Panc1 (cell line): ENCODE results near the gene CAMK2B. TPM values are rescaled to one million over a fixed set of nuclear protein-coding genes. Genes with fewer than 3 reads are reported as not detected.

Source experiments
- ATAC-seq: fragments of 200-7000 bp; cut with Tn5 transposase; 2 replicates; pipeline ENCODE4 v1.9.1; 2020; ENCODE audit warnings: mild to moderate bottlenecking, moderate library complexity
- BruUV-seq: library from RNA; stranded (reverse); fragments of 400-500 nt; replicated peaks from 2 replicates; lab custom pipeline; 2021; lab: Mats Ljungman, UMichigan
- CTCF ChIA-PET: fragments of 300-600 bp; sonication (Branson Sonifier 250); formaldehyde crosslinking; loops from one replicate; lab custom pipeline; 2022; ENCODE audit warnings: antibody characterized with exemption; lab: Charles Lee
- POLR2A ChIA-PET: fragments of 300-600 bp; sonication (Branson Sonifier 250); formaldehyde crosslinking; loops from one replicate; lab custom pipeline; 2022; ENCODE audit warnings: antibody characterized with exemption; lab: Charles Lee
- DNase-seq: peaks from one replicate; pipeline ENCODE4 v3.0.0-alpha.2; 2010; ENCODE audit warnings: low read depth, low spot score
- H3K27ac ChIP-seq: 2 replicates; pipeline ENCODE4 v1.5.1; 2011; ENCODE audit warnings: mild to moderate bottlenecking, low read length, inconsistent platforms
- H3K27me3 ChIP-seq: fragments of 200-500 bp; sonication (Bioruptor generic); 2 replicates; pipeline ENCODE4 v1.6.0; 2014; ENCODE audit warnings: low read length, inconsistent platforms; ENCODE audit not compliant: control insufficient read depth, insufficient read depth
- H3K36me3 ChIP-seq: fragments of 200-500 bp; sonication (Bioruptor generic); 2 replicates; pipeline ENCODE4 v1.5.1; 2014; ENCODE audit warnings: inconsistent platforms, mild to moderate bottlenecking, low read length, moderate library complexity; ENCODE audit not compliant: control insufficient read depth, insufficient read depth
- H3K4me1 ChIP-seq: 2 replicates; pipeline ENCODE4 v1.5.1; 2011; ENCODE audit warnings: inconsistent platforms, mild to moderate bottlenecking, low read length, moderate library complexity; ENCODE audit not compliant: control insufficient read depth, insufficient read depth
- H3K4me3 ChIP-seq, 2 experiments: 2 replicates each; pipeline ENCODE4 v1.5.1; 2011 to 2012; ENCODE audit warnings: low read depth in 2 of 2, low read length in 2 of 2, mild to moderate bottlenecking in 2 of 2, inconsistent platforms in 1 of 2, moderate library complexity in 1 of 2
- H3K9me3 ChIP-seq: fragments of 200-500 bp; sonication (Bioruptor generic); 2 replicates; pipeline ENCODE4 v1.5.1; 2014; ENCODE audit warnings: low read depth, mild to moderate bottlenecking, inconsistent platforms, low read length, moderate library complexity; ENCODE audit not compliant: control insufficient read depth, insufficient read depth
- CTCF ChIP-seq: fragments of 450-650 bp; IDR thresholded peaks from 2 replicates; pipeline ENCODE4 v1.5.1; 2017; ENCODE audit warnings: mild to moderate bottlenecking
- POLR2AphosphoS5 ChIP-seq: IDR thresholded peaks from 2 replicates; pipeline ENCODE4 v1.6.1; 2012; ENCODE audit warnings: mild to moderate bottlenecking, low read depth, low read length, moderate library complexity
- REST ChIP-seq, 2 experiments: IDR thresholded peaks; 2 replicates each; pipeline ENCODE4 v1.6.1; 2011 to 2012; ENCODE audit warnings: low read depth in 2 of 2, control low read depth in 1 of 2, low read length in 1 of 2, mild to moderate bottlenecking in 1 of 2, moderate library complexity in 1 of 2; ENCODE audit not compliant: insufficient read depth in 1 of 2
- SIN3A ChIP-seq: IDR thresholded peaks from 2 replicates; pipeline ENCODE4 v1.6.1; 2012; ENCODE audit warnings: low read depth, mild to moderate bottlenecking, low read length, moderate library complexity, borderline replicate concordance; ENCODE audit not compliant: insufficient read depth
- TCF7L2 ChIP-seq: IDR thresholded peaks from 2 replicates; pipeline ENCODE4 v1.6.1; 2011; ENCODE audit warnings: mild to moderate bottlenecking, low read depth, low read length, inconsistent platforms
- in situ Hi-C: cut with HindIII; loops from 2 replicates; pipeline ENCODE4 v1.10.0; 2016; ENCODE audit warnings: low sequenced_read_pairs, low pct_unique_long_range_greater_than_20kb
- intact Hi-C: fragments of 100-400 bp; cut with micrococcal nuclease; formaldehyde crosslinking; loops from one replicate; pipeline ENCODE4 v1.10.0; 2022; ENCODE audit not compliant: unreplicated experiment
- total RNA-seq: library from RNA; stranded (reverse); gene quantifications from one replicate; pipeline ENCODE4 v1.2.1, GENCODE V29; 2021; ENCODE audit not compliant: unreplicated experiment

CAMK2B gene
- total RNA-seq, 1 experiment from 2014 or later, result 0.26 TPM

- no peaks in the 10 kb centered on the region for H3K27me3 ChIP-seq
- intact Hi-C loops, result loop anchor here (5.0 kb wide), 2 partner anchors 65 to 125 kb away; no protein-coding TSS in a partner anchor
- H3K27ac ChIP-seq, result no peak overlapping the region
- H3K4me1 ChIP-seq, result peaks cover 4% of the 10 kb centered on the region
- CTCF ChIA-PET, result interaction anchor here (1.0 kb wide), 1 partner anchor 178 kb away, joined by 4 read pairs; no protein-coding TSS in a partner anchor
- in situ Hi-C loops, result no loop called here
- BruUV-seq, result no TSS peak
- no peak for DNase-seq
- TF ChIP-seq REST (IDR thresholded peaks at IDR 0.05; ENCODE audit: insufficient read depth in 1 of 2, low read depth in 2 of 2, low read length in 1 of 2) (no peak), TCF7L2 (peak; percentile 71)
- ATAC-seq, result no peak
- POLR2A ChIA-PET, result no interaction called here
- no peak overlapping the region for H3K4me3 ChIP-seq
- no peaks in the 10 kb centered on the region for H3K9me3 ChIP-seq
- H3K36me3 ChIP-seq, result no peaks in the 10 kb centered on the region
These were observed 127.9 kb downstream of the CAMK2B start for GRCh38 chr7:44197474-44197873.

- ChIA-PET POLR2A (no interaction called here), CTCF (interaction anchor here (1.0 to 1.3 kb wide), 2 partner anchors 65 to 177 kb away, joined by 3 to 4 read pairs; no protein-coding TSS in a partner anchor)
- Histone ChIP-seq H3K27me3 (no peaks in the 10 kb centered on the region), H3K27ac (no peak overlapping the region), H3K36me3 (no peaks in the 10 kb centered on the region), H3K4me3 (no peak overlapping the region), H3K9me3 (no peaks in the 10 kb centered on the region), H3K4me1 (no peaks in the 10 kb centered on the region)
- DNase-seq (no peak), ATAC-seq (peak; percentile 69)
- intact Hi-C loops (loop anchor here (5.0 kb wide), 2 partner anchors 64 to 124 kb away; no protein-coding TSS in a partner anchor), in situ Hi-C loops (no loop called here)
- BruUV-seq, result no TSS peak
- TF ChIP-seq REST (IDR thresholded peaks at IDR 0.05; ENCODE audit: insufficient read depth in 1 of 2, low read depth in 2 of 2, low read length in 1 of 2) (no peak), SIN3A (no peak), CTCF (peak; percentile 90), POLR2AphosphoS5 (no peak), TCF7L2 (no peak)
These were observed 128.9 kb downstream of the CAMK2B start for GRCh38 chr7:44196450-44196872.
